Right atrium auricular region (tissue), 2 donors: ENCODE data around the gene RTP3. TPM values are rescaled to one million over a fixed set of nuclear protein-coding genes. Genes with fewer than 3 reads are reported as not detected.

Source experiments
- DNase-seq: peaks from one replicate; pipeline ENCODE4 v3.0.0-alpha.2; 2019; ENCODE audit warnings: low spot score
- H3K27ac ChIP-seq, 2 donors: fragments of 200-600 bp; sonication (generic); 1 replicate in 1 of 2; 2 replicates in 1 of 2; pipeline ENCODE4 v1.5.1; 2016 to 2019
- H3K27me3 ChIP-seq, 2 donors: fragments of 200-600 bp; sonication (generic); one replicate each; pipeline versions ENCODE4 v1.5.1 to v1.6.0; 2017 to 2019
- H3K36me3 ChIP-seq: fragments of 200-600 bp; sonication (generic); one replicate; pipeline ENCODE4 v1.5.1; 2016
- H3K4me1 ChIP-seq, 2 donors: fragments of 200-600 bp; sonication (generic); one replicate each; pipeline versions ENCODE4 v1.5.1 to v1.6.0; 2017 to 2019
- H3K4me3 ChIP-seq, 2 donors: fragments of 200-600 bp; sonication (generic); 1 replicate in 1 of 2; 2 replicates in 1 of 2; pipeline ENCODE4 v1.5.1; 2017 to 2019; ENCODE audit warnings: mild to moderate bottlenecking in 1 of 2, moderate library complexity in 1 of 2
- H3K9me3 ChIP-seq, 2 donors: fragments of 200-600 bp; sonication (generic); one replicate each; pipeline ENCODE4 v1.5.1; 2019
- total RNA-seq, 2 donors: library from RNA; depleted of rRNA; stranded (reverse); fragments of >200 nt; gene quantifications; one replicate each; pipeline ENCODE4 v1.1.0, GENCODE V29; 2016
- TF ChIP-seq, protein P1 (sequence below), 2 donors: fragments of 200-600 bp; sonication (generic); IDR thresholded peaks; one replicate each; pipeline ENCODE4 v1.5.1; 2019; ENCODE audit warnings: antibody characterized with exemption in 2 of 2

The RTP3 gene
- total RNA-seq, 2 donors from 2014 or later, result not detected

DNA sequence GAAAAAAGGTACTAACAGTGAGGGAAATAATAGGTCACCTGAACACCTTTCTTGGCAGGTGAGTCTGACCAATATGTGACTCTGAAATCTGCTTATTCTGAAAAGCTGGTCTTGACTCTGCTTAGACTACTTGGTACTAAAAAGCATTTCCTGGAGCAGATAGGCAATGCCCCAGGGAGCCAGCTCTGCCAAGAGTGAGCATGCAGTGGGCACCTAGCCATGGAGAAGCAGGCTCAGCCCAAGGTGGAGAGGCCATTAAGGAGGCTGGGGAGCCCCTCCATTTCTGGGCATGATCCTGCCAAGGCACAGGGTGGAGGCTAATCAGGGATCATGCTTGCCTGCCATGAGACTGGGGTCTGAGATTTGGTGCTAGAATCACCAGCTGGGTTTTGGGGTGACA lies 31.5 kb upstream of the RTP3 start:
- TF ChIP-seq, protein P1, sequence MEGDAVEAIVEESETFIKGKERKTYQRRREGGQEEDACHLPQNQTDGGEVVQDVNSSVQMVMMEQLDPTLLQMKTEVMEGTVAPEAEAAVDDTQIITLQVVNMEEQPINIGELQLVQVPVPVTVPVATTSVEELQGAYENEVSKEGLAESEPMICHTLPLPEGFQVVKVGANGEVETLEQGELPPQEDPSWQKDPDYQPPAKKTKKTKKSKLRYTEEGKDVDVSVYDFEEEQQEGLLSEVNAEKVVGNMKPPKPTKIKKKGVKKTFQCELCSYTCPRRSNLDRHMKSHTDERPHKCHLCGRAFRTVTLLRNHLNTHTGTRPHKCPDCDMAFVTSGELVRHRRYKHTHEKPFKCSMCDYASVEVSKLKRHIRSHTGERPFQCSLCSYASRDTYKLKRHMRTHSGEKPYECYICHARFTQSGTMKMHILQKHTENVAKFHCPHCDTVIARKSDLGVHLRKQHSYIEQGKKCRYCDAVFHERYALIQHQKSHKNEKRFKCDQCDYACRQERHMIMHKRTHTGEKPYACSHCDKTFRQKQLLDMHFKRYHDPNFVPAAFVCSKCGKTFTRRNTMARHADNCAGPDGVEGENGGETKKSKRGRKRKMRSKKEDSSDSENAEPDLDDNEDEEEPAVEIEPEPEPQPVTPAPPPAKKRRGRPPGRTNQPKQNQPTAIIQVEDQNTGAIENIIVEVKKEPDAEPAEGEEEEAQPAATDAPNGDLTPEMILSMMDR (IDR thresholded peaks at IDR 0.05), result no peak
- Histone ChIP-seq H3K4me1 (peaks cover 0 to 29% of the 10 kb centered on the region in 2 donors), H3K9me3 (no peaks in the 10 kb centered on the region), H3K36me3 (no peaks in the 10 kb centered on the region), H3K4me3 (no peak overlapping the region), H3K27ac (no peak overlapping the region), H3K27me3 (peaks cover 6 to 8% of the 10 kb centered on the region in 2 donors)
- peak; percentile 56 for DNase-seq

DNA sequence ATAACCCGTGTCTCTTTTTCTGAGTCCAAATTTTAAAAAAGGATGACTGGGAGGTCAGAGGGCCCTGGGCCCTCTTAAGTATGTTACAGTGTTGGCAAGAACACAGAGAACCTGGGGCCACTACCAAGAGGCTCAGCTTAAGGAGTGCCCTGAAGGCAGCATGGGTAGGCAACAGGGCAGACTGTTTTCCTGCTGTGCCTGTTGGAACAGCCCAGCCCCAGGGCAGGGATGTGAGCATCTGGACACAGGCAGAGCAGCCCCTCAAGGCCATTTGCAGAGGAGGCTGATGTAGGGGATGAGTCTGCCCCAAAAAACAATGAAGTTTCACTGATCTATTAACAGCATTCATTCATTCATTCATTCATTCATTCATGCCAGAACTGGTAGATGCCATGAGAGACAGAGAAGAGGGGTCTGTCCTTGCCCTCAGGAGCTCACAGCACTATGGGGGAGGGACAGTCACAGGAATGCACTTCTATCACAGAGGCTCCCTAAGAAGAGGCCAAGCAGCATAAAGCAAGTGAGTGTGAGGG lies 30.8 kb upstream of the RTP3 start:
- Histone ChIP-seq H3K36me3 (no peaks in the 10 kb centered on the region), H3K4me1 (peaks cover 0 to 26% of the 10 kb centered on the region in 2 donors)
- TF ChIP-seq, protein P1 (IDR thresholded peaks at IDR 0.05), result no peak

DNA sequence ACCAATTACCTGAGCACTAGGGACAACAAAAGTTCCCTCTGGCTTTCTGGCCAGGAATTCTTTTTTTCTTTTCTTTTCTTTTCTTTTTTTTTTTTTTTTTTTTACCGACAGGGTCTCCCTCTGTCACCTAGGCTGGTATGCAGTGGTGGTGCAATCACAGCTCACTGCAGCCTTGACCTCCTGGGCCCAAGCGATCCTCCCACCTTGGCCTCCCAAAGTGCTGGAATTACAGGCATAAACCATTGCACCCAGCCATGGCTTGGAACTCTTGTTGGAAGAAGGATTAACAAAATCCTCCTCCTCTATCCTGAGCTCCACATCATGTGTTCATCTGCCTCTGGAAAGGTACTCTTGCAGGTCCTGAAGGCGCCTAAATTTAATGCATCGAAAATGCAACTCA lies 30.2 kb upstream of the RTP3 start:
- TF ChIP-seq, protein P1 (IDR thresholded peaks at IDR 0.05), result no peak
- peaks cover 0 to 24% of the 10 kb centered on the region in 2 donors for H3K4me1 ChIP-seq
- no peaks in the 10 kb centered on the region for H3K9me3 ChIP-seq
- H3K27me3 ChIP-seq, result peaks cover 6 to 8% of the 10 kb centered on the region in 2 donors
- no peak for DNase-seq
- H3K4me3 ChIP-seq, result no peak overlapping the region
- H3K36me3 ChIP-seq, result no peaks in the 10 kb centered on the region
- no peak overlapping the region for H3K27ac ChIP-seq

More for the DNA sequence above, 30.8 kb upstream of the RTP3 start:
- peak; percentile 49 for DNase-seq
- no peaks in the 10 kb centered on the region for H3K9me3 ChIP-seq
- H3K27ac ChIP-seq, result no peak overlapping the region
- H3K27me3 ChIP-seq, result peaks cover 6 to 8% of the 10 kb centered on the region in 2 donors
- no peak overlapping the region for H3K4me3 ChIP-seq

DNA sequence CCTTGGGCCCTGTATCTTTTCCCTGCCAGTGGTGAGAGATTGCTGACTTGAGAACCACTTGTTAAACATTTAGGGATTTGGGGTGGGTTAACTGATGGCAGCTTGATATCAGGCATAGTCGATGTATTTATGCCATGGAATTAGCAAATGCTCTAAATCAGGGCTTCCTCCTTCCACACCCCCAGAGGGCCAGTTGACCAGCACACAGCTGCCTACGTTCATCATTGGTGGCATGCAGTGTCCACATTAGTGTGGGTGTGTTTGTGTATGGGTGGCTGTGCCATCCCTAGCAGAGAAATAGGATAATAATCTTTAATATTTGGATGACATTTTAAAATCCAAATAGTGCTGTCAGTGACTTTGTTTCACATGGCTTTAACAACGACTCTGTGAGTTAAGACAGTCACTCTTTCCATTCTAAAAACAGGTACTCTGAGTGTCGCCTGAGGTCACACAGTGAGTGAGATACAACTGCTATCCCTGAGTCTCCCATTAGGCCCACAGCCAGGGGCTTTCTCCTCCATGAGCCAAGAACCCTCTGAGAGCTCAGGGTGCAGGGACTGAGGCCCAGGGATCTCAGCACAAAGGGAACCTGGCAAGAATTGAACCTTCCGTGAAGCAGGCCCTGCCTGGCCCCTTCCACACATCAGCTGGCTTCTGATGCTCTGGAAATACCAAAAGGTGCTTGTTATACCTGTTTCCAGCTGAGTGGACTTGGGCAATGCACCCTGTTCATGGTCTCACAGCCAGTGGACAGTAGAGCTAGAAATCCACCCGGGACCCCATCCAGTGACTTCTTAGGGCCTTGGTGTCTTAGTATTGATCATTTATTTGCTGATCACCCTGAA lies 28.8 kb upstream of the RTP3 start:
- H3K9me3 ChIP-seq, result peaks cover 0 to under 1% of the 10 kb centered on the region in 2 donors
- no peak overlapping the region for H3K27ac ChIP-seq
- no peak overlapping the region for H3K4me3 ChIP-seq
- TF ChIP-seq, protein P1 (IDR thresholded peaks at IDR 0.05), result no peak
- peak; percentile 50 for DNase-seq
- peaks cover 0 to 21% of the 10 kb centered on the region in 2 donors for H3K4me1 ChIP-seq
- peaks cover 6 to 7% of the 10 kb centered on the region in 2 donors for H3K27me3 ChIP-seq
- no peaks in the 10 kb centered on the region for H3K36me3 ChIP-seq

DNA sequence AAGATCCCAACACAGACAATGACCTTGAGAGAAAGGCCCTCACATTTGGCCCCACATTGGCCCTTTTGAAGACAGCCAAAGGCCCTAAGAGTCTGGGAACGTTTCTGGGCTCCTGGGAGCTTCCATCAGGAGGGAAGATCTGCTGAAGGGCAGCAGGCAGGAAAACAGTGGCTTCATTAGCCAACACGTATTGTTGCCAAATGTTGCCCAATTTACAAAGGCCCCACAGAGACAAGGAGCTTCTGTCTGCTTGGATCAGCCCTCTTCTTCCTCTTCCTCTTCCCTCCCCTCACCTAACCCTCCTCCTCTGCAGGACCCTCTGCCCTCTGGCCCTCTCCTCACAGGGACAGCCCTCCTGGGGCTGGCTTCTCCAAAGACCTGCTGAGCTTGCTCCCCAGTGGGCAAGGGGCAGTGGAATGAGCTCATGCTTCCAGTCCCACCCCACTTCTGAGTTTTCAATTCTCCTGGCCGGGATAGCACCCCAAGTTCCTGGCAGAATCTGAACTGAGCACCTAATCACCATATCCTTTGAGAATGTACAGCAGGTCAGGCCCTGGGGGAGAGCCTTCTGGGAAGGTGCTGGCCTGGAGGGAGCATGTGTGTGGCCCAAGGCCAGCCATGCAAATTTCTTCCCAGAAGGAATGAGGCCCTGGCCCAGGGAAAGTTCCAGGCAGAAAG lies 28.0 kb upstream of the RTP3 start:
- TF ChIP-seq, protein P1 (IDR thresholded peaks at IDR 0.05), result no peak
- DNase-seq, result peak; percentile 38
- Histone ChIP-seq H3K4me1 (peaks cover 0 to 13% of the 10 kb centered on the region in 2 donors), H3K36me3 (no peaks in the 10 kb centered on the region), H3K27me3 (no peaks in the 10 kb centered on the region), H3K27ac (no peak overlapping the region), H3K4me3 (no peak overlapping the region), H3K9me3 (peaks cover 0 to 9% of the 10 kb centered on the region in 2 donors)
